ENCODE results near the gene FST.

- TF ChIP-seq EP300 (IDR thresholded peaks at IDR 0.05; ENCODE audit: borderline replicate concordance in 1 of 2, low read depth in 1 of 2, low read length in 1 of 2) = no peak
- no peak for TF ChIP-seq SMC3 (IDR thresholded peaks at IDR 0.05; ENCODE audit: low read depth, low read length)
- TF ChIP-seq ELF1 (IDR thresholded peaks at IDR 0.05) = no peak
Measured at GRCh38 chr5:53431665-53432064, 48.8 kb upstream of the FST start.
